ENCODE data around the gene COL8A1. TPM values are rescaled to one million over a fixed set of nuclear protein-coding genes. Genes with fewer than 3 reads are reported as not detected.
"Not testable (repeated sequence)": the region's sequence is repeated elsewhere in the genome, so short reads cannot be mapped to it uniquely, and the experiment has no call there.

Gene COL8A1
- total and polyA plus RNA-seq, 8 donors: 0.31 to 16.5 (median 6.6) TPM

DNA sequence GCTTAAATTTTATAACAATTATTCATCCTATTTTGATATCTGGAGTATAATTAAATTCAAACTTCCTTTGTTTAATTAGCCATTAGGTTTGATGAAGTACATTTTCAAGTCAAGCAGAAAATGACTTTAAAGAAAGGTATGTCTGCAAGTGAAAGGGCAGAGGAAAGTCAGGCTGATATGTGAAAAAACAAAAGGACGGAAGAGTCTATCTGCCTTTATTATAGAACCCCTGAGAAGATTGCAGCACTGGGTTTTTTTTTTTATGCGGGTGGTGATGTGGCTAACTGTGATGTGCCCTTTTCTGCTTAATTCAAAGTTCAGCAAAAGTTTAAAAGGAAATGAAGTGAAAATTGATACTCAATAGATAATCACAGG, 83.2 kb downstream of the COL8A1 start:
- DNase-seq: no peak
- H3K36me3 ChIP-seq: no peaks in the 10 kb centered on the region
- H3K27me3 ChIP-seq: no peaks in the 10 kb centered on the region
- no peaks in the 10 kb centered on the region for H3K9me3 ChIP-seq
- intact Hi-C loops (cut with DNase I; ENCODE audit: low total_unique reads): no loop called here
- no peak overlapping the region for H3K4me3 ChIP-seq
- no peaks in the 10 kb centered on the region for H3K4me1 ChIP-seq
- WGBS, 5 donors: 57 to 67% (median 60%) methylated on average over 2 of the region's 2 CpGs
- no peak overlapping the region for H3K27ac ChIP-seq
- TF ChIP-seq POLR2A (IDR thresholded peaks at IDR 0.05) (no peak), POLR2AphosphoS5 (IDR thresholded peaks at IDR 0.05) (no peak), EP300 (IDR thresholded peaks at IDR 0.05) (no peak)
- TF ChIP-seq, protein P1, sequence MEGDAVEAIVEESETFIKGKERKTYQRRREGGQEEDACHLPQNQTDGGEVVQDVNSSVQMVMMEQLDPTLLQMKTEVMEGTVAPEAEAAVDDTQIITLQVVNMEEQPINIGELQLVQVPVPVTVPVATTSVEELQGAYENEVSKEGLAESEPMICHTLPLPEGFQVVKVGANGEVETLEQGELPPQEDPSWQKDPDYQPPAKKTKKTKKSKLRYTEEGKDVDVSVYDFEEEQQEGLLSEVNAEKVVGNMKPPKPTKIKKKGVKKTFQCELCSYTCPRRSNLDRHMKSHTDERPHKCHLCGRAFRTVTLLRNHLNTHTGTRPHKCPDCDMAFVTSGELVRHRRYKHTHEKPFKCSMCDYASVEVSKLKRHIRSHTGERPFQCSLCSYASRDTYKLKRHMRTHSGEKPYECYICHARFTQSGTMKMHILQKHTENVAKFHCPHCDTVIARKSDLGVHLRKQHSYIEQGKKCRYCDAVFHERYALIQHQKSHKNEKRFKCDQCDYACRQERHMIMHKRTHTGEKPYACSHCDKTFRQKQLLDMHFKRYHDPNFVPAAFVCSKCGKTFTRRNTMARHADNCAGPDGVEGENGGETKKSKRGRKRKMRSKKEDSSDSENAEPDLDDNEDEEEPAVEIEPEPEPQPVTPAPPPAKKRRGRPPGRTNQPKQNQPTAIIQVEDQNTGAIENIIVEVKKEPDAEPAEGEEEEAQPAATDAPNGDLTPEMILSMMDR (IDR thresholded peaks at IDR 0.05): no peak

DNA sequence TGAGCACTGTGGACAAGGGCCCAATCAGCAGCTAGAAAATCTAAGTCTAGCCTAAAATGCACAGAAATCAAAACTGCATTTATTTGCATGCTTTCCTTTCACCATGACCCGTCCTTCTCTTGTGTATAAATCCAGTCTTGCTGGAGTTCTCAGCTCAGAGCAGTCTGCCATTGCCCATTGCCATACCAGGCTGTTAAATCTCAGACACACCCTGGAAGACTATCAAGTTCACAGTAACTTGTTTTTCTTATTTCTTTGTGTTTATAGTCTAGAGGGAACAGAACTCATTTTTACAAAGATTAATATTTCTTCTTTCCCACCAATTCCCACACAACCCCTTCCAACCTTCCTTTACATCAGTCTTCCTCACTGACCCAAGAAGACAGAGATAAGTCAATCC, 85.9 kb downstream of the COL8A1 start:
- no peaks in the 10 kb centered on the region for H3K27me3 ChIP-seq
- H3K36me3 ChIP-seq: no peaks in the 10 kb centered on the region
- DNase-seq: no peak
- no peak for TF ChIP-seq EP300 (IDR thresholded peaks at IDR 0.05)
- intact Hi-C loops (cut with DNase I; ENCODE audit: low total_unique reads): no loop called here
- no peak overlapping the region for H3K27ac ChIP-seq
- H3K4me3 ChIP-seq: no peak overlapping the region
- no peaks in the 10 kb centered on the region for H3K4me1 ChIP-seq
- no peaks in the 10 kb centered on the region for H3K9me3 ChIP-seq
- 14 to 33% (median 29%) methylated on average over 1 of the region's 1 CpG for WGBS, 5 donors

DNA sequence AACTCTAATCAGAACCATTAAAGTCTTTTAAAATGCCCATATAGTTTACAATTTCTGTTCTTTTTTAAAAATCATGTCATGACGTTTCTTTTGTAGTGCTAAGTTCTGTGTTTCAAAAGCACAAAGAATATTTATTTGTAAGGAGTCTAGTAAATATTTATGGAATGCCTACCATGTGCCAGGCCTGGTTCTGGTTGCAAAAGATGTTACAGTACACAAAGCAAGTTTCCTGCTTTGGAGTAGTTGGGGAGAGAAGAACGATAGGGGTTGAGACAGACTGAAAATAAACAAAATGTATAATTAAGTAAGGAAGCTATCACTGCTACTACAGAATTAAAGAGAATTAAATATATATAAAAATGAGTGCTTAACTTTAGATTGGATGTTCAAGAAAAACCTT, 92.5 kb downstream of the COL8A1 start:
- no peaks in the 10 kb centered on the region for H3K27me3 ChIP-seq
- no peaks in the 10 kb centered on the region for H3K4me1 ChIP-seq
- intact Hi-C loops (cut with DNase I; ENCODE audit: low total_unique reads): no loop called here
- H3K9me3 ChIP-seq: peaks cover 0 to 3% (median 0%) of the 10 kb centered on the region in 4 donors
- TF ChIP-seq, protein P1 (IDR thresholded peaks at IDR 0.05): no peak
- TF ChIP-seq POLR2AphosphoS5 (IDR thresholded peaks at IDR 0.05) (no peak), POLR2A (IDR thresholded peaks at IDR 0.05) (no peak), EP300 (IDR thresholded peaks at IDR 0.05) (no peak)
- H3K36me3 ChIP-seq: no peaks in the 10 kb centered on the region
- WGBS, 5 donors: 52 to 72% (median 57%) methylated on average over 2 of the region's 2 CpGs
- H3K27ac ChIP-seq: no peak overlapping the region
- DNase-seq: no peak
- no peak overlapping the region for H3K4me3 ChIP-seq

DNA sequence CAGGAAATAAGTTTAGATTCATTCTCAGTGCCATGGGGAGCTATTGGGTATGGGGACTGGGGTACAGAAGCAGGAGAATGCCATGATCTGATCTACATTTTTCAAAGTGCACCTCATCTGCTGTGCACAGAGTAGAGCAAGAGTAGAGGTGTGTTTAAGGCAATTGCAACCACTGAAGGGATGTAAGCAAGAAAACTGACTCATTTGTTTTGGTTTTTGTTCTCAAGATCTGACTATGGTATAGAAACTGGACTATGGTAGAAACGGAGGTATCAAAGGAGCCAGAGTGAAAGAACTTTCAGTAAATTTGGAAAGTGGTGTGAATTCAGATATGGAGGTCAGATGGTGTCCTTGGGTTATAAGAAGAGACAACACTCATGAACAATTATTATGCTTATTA, 93.1 kb downstream of the COL8A1 start:
- Histone ChIP-seq H3K27ac (no peak overlapping the region), H3K4me3 (no peak overlapping the region), H3K27me3 (no peaks in the 10 kb centered on the region), H3K9me3 (peaks cover 0 to 3% (median 0%) of the 10 kb centered on the region in 4 donors), H3K4me1 (no peaks in the 10 kb centered on the region), H3K36me3 (no peaks in the 10 kb centered on the region)
- TF ChIP-seq, protein P1 (IDR thresholded peaks at IDR 0.05): no peak
- no peak for TF ChIP-seq POLR2A (IDR thresholded peaks at IDR 0.05)
- intact Hi-C loops (cut with DNase I; ENCODE audit: low total_unique reads): no loop called here
- DNase-seq: no peak
- 60 to 84% (median 68%) methylated on average over 1 of the region's 1 CpG for WGBS, 5 donors

DNA sequence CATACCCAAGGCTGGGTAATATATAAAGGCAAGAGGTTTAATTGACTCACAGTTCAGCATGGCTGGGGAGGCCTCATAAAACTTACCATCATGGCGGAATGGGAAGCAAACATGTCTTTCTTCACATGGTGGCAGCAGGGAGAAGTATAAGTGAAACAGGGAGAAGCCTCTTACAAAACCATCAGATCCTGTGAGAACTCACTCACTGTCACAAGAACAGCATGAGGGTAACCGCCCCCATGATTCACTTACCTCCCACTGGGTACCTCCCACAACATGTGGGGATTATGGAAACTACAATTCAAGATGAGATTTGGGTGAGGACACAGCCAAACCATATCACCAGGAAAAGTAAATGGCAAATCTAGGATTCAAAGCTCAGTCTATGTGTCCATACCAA, 102.0 kb downstream of the COL8A1 start:
- peaks cover 0 to 15% (median 4%) of the 10 kb centered on the region in 4 donors for H3K9me3 ChIP-seq
- H3K27me3 ChIP-seq; H3K4me3 ChIP-seq; H3K36me3 ChIP-seq; intact Hi-C loops (cut with DNase I; ENCODE audit: low total_unique reads); H3K4me1 ChIP-seq; H3K27ac ChIP-seq; DNase-seq: not testable (repeated sequence)
- WGBS, 5 donors: 83 to 89% (median 86%) methylated on average over 2 of the region's 2 CpGs

DNA sequence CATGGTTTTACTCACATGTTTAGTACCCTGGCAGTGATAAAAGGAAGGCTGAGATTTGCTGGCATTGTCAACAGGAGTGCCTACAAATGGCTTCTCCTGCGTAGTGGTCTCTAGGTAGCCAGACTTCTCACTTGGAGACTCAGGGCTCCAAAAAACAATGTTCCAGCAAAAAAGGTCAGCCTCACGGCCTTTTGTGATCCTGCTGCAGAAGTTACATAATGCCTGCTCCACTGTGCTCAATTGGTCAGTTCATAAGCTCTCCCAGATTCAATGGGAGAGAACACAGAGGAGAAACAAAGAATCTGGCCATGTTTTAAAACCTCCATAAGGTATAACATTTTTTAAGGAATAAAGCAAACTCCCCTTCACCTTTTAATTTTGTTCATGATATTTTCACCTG, 103.2 kb downstream of the COL8A1 start:
- Histone ChIP-seq H3K4me1 (no peaks in the 10 kb centered on the region), H3K9me3 (peaks cover 0 to 15% (median 4%) of the 10 kb centered on the region in 4 donors), H3K4me3 (no peak overlapping the region), H3K36me3 (no peaks in the 10 kb centered on the region), H3K27ac (no peak overlapping the region), H3K27me3 (no peaks in the 10 kb centered on the region)
- intact Hi-C loops (cut with DNase I; ENCODE audit: low total_unique reads): no loop called here
- 57 to 77% (median 71%) methylated on average over 2 of the region's 2 CpGs for WGBS, 5 donors
- no peak for DNase-seq
- TF ChIP-seq, protein P1 (IDR thresholded peaks at IDR 0.05): no peak
- TF ChIP-seq POLR2A (IDR thresholded peaks at IDR 0.05) (no peak), POLR2AphosphoS5 (IDR thresholded peaks at IDR 0.05) (no peak), EP300 (IDR thresholded peaks at IDR 0.05) (no peak)

Data from stomach (tissue), 9 donors.